ENCODE data around the gene ECE1. TPM values are rescaled to one million over a fixed set of nuclear protein-coding genes. Genes with fewer than 3 reads are reported as not detected.

The ECE1 gene
- total and polyA plus RNA-seq, 10 of the 15 experiments (the other 5 are each of a cell fraction or from before 2014, with no cell fraction given), result 0.97 to 81.0 (median 37.0) TPM

DNA sequence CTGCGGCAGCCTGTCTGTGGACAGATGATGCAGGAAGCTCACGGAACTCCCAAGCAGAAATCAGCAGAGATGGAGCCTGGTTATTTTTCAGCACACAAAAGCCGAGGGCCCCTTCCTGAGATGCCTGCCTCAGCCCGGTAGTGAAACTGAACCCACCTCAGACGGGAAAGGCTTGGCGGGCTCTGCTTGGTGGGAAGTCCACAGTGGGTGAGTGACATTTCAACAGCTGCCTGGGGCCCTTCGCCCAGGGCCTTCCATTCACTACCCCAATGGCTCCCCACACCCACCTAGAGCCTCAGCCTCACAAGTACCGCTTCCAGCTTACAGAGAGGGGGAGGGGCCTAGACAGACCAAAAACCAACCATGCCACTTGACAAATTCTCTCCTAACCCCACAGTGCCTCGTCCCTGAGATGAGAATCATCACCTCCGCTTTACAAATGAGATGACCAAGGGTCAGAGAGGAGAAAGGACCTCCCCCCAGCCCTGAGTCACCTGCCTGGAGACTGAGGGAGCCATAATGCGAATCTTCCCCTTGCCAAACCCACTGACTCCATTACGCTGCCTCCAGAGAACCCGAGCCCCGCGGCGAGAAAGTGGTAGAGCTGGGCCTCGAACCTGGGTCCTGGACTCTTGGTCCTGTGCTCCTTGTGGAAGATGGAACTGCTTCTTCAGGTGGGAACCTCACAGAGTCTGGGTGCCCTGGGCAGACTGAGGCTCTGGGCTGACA is 3.4 kb upstream of the ECE1 start (continued):
- TF ChIP-seq, protein P1, sequence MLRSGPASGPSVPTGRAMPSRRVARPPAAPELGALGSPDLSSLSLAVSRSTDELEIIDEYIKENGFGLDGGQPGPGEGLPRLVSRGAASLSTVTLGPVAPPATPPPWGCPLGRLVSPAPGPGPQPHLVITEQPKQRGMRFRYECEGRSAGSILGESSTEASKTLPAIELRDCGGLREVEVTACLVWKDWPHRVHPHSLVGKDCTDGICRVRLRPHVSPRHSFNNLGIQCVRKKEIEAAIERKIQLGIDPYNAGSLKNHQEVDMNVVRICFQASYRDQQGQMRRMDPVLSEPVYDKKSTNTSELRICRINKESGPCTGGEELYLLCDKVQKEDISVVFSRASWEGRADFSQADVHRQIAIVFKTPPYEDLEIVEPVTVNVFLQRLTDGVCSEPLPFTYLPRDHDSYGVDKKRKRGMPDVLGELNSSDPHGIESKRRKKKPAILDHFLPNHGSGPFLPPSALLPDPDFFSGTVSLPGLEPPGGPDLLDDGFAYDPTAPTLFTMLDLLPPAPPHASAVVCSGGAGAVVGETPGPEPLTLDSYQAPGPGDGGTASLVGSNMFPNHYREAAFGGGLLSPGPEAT (IDR thresholded peaks at IDR 0.05; ENCODE audit: low read depth), result no peak
- TF ChIP-seq NFXL1 (IDR thresholded peaks at IDR 0.05; ENCODE audit: borderline replicate concordance) (no peak), TCF7 (IDR thresholded peaks at IDR 0.05; ENCODE audit: borderline replicate concordance) (no peak), SMARCA5 (IDR thresholded peaks at IDR 0.05) (peak; percentile 88; the same call in 1 of the 2 replicates), HCFC1 (IDR thresholded peaks at IDR 0.05; ENCODE audit: low read length) (no peak), SIN3A (IDR thresholded peaks at IDR 0.05; ENCODE audit: low read depth, low read length) (peak; percentile 58; the same call in 1 of the 2 replicates), RCOR1 (conservative IDR thresholded peaks at IDR 0.05; ENCODE audit: low read depth, low read length) (0 out of 2 replicates have a peak, but pooled peaks have one; percentile 26), MEF2A (IDR thresholded peaks at IDR 0.05; ENCODE audit: insufficient read depth, low read depth, low read length) (no peak), SRF (IDR thresholded peaks at IDR 0.05; ENCODE audit: low read depth in 2 of 2, low read length in 2 of 2) (no peak), PAX8 (IDR thresholded peaks at IDR 0.05) (no peak), STAT1 (conservative IDR thresholded peaks at IDR 0.05) (no peak)
- TF ChIP-seq, protein P2, sequence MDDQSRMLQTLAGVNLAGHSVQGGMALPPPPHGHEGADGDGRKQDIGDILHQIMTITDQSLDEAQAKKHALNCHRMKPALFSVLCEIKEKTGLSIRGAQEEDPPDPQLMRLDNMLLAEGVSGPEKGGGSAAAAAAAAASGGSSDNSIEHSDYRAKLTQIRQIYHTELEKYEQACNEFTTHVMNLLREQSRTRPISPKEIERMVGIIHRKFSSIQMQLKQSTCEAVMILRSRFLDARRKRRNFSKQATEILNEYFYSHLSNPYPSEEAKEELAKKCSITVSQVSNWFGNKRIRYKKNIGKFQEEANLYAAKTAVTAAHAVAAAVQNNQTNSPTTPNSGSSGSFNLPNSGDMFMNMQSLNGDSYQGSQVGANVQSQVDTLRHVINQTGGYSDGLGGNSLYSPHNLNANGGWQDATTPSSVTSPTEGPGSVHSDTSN (IDR thresholded peaks at IDR 0.05; ENCODE audit: insufficient replicate concordance, low read depth, low read length), result peak; percentile 55
- TF ChIP-seq, protein P3, sequence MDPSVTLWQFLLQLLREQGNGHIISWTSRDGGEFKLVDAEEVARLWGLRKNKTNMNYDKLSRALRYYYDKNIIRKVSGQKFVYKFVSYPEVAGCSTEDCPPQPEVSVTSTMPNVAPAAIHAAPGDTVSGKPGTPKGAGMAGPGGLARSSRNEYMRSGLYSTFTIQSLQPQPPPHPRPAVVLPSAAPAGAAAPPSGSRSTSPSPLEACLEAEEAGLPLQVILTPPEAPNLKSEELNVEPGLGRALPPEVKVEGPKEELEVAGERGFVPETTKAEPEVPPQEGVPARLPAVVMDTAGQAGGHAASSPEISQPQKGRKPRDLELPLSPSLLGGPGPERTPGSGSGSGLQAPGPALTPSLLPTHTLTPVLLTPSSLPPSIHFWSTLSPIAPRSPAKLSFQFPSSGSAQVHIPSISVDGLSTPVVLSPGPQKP (IDR thresholded peaks at IDR 0.05; ENCODE audit: low read depth, low read length), result no peak

Data from GM12878 (cell line).